Stimulated activated naive CD8-positive, alpha-beta T cell treated with anti-CD3 and anti-CD28 coated beads, Interleukin-15, Interleukin-2, amounts not matched to agents 100 U/mL and 50 U/mL, for 24 hours (primary cell): ENCODE results near the gene MAN2A1.
A peak's percentile ranks its signal among the peaks of the same experiment; 100 is the strongest.

Experiments used
- ATAC-seq: fragments of 150-1000 bp; cut with Tn5 transposase; one replicate; pipeline ENCODE4 v1.10.0; 2021
- DNase-seq: peaks from one replicate; pipeline ENCODE4 v3.0.0; 2021

Gene MAN2A1

GRCh38 chr5:109689740-109690241, at the start of gene MAN2A1:
TSS of gene MAN2A1 (plus strand) at chr5:109689927. CDS start at chr5:109690418, 491 bp downstream.
- DNase-seq (peak; percentile 75), ATAC-seq (peak; percentile 51)

- ATAC-seq (no peak), DNase-seq (no peak)
Observed at GRCh38 chr5:109640976-109641375, 48.8 kb upstream of the MAN2A1 start.

GRCh38 chr5:109643791-109644350, 45.9 kb upstream of the MAN2A1 start:
- ATAC-seq (no peak), DNase-seq (no peak)

- ATAC-seq = no peak
- no peak for DNase-seq
Observed at GRCh38 chr5:109644829-109645228, 44.9 kb upstream of the MAN2A1 start.

DNA sequence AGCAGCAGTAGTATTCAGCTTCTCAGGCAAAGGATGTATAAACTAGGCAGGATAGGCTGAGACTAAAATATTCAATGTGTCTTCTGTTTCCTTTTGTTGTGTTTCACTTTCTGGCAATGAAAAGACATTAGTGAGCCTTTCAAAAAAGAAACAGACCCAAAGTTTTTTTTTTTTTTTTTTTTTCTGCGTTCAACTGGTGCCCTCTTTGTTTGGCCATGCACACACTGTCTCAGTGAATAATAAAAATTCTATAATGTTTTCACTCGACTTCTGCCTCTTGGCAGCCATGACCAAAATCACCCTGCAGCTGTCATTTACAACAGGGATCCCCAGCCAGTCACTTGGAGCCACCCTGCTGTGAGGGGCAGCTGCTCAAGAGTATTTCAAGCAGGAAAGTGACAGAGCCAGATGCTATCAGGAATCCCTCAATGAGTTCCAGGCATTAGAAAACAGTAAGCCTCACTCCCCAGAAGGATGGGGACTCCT, 44.0 kb upstream of the MAN2A1 start:
- DNase-seq = no peak

DNA sequence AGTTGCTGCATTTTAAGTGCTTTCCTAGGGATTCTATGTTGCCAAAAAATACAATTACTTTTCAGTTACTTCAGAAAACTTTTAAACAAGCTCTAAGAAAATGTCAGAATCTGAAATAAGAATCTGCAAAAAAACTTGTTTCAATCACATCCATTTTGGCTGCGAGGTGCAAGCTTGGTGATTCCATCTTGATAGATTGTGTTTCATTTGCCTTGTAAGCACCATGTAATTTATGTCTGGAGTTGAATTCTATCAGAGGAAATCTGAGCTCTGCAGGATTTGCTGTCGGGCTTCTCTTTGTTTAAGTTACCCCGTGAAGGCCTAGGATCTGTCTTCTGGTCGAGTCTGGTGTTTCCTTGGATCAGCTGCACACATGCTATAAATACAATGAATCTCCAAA, 40.4 kb upstream of the MAN2A1 start:
- no peak for DNase-seq
- no peak for ATAC-seq

More for the DNA sequence above, 44.0 kb upstream of the MAN2A1 start:
- ATAC-seq = no peak

- no peak for DNase-seq
- no peak for ATAC-seq
Observed at GRCh38 chr5:109650493-109650892, 39.2 kb upstream of the MAN2A1 start.

DNA sequence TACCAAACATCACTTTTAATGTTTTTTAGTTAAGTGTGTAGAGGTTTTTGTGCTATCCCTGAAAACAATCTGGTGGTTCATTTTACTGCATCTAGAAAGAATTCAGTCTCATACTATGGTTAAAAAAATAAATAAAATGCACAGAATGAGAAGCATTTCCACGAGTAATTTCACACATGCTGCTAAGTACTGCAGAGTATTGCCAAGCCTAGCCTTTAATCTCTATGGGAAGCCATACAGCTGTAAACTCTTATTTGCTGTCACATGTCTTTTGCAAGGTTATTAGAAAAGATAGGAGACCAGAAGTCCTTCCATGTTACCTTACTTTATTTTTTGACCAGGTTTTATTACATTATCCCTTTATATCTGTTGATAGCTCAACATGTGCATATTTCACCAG, 37.6 kb upstream of the MAN2A1 start:
- no peak for ATAC-seq
- no peak for DNase-seq

DNA sequence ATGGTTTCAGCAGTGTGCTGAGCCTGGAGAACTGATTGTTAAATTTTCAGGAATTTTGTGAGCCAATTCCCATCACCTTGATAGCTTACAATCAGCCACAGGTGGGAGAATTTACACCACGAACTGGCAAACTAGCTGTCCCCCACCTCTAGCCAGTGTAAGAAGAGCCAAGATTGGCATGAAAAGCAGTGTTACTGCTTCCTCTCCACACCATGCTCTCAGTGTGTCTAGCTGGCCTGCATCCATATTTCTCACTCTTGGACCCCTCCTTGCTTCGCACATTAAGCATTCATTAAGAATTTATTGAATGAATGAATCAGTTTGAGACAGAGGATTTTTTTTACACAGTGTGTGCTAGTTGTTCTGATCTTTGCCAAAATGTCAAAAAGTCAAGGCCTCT, 36.7 kb upstream of the MAN2A1 start:
- ATAC-seq (no peak), DNase-seq (no peak)

DNA sequence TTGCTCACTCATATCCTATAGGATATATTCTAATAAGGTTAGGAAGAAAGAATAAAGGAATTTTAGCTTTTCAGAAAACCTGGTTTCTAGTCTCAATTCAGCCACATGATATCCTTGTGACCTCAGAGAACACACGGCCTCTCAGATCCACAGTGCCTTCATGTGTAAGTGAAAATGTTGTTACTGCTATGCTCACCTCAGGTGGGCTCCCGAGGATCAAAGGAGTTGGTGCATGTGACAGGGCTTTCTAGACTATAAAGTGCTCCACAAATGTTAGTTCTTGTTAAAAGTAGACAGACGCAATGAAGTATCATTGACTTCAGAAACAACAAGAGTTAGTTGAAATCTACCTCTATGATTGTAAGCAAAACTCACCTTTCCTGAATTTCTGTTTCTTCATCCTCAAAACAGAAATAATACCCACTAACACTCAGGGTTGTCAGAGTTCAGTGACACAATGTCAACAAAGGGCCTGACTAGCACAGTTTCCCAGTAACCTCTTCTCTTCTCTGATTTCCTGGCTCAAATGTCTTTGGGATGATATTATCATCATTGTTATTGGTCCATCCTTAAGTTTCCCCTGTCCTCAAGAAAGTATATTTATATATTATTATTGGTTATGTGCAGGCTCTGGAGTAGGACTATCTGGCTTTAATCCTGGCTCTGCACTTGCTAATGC, 36.0 kb upstream of the MAN2A1 start:
- DNase-seq (no peak), ATAC-seq (no peak)

DNA sequence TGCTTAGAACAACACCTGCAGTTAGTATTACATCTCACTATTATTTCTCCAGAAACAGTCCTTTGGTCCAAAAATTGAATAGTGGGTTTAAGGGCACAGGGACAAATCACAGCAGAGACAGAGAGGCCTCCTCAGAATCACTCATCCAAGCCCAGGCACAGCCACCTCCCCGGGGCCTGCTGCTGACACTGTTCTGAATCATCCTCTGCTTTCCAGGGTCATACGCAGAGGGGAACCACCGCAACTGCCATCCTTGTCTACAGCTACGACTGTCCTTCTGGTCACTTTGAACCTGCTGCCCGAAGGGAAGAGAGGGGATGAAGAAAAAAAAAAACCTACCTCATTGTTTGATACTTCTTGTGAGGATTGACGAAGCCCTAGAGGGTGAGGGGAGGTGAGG, 35.3 kb upstream of the MAN2A1 start:
- DNase-seq (peak; percentile 42), ATAC-seq (peak; percentile 94)

DNA sequence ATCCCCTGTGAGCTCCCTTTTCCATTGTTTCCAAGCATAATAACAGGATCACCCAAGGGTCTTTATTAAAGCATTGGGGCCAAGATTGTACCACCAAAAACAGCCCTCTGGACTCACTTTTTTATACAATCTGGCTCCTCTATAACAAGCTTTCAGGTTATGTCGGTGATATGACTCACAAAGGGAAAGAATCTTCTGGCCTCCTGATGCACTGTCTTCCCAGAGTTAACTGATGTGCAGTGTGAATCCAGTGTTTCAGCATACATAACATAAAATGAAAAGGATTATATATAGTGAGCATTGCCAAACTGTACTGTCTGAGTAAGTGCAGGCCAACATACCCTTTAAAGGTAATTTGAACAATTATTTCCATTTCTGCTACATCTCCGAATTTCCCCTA, 33.9 kb upstream of the MAN2A1 start:
- ATAC-seq = no peak
- DNase-seq = no peak

DNA sequence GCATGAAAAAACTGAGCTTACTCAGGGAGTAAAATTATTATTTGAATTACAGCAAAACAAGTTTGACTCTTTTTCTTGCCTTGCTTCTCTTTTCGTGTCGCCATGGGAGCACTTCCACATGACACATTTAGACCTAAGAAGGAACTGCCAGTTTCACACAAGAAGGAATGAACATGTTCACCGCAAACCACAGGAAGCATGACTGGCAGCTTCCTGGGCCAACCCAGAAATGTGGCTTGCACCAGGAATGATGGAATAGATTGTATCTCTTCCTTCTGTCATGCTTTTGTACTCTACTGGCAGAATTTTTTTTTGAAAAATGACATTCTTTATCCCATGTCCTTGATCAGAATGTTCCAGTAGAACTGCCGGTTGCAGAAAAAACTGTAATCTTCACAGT, 32.9 kb upstream of the MAN2A1 start:
- peak; percentile 49 for DNase-seq
- ATAC-seq = peak; percentile 53

GRCh38 chr5:109659901-109660300, 29.8 kb upstream of the MAN2A1 start:
- DNase-seq (no peak), ATAC-seq (no peak)

DNA sequence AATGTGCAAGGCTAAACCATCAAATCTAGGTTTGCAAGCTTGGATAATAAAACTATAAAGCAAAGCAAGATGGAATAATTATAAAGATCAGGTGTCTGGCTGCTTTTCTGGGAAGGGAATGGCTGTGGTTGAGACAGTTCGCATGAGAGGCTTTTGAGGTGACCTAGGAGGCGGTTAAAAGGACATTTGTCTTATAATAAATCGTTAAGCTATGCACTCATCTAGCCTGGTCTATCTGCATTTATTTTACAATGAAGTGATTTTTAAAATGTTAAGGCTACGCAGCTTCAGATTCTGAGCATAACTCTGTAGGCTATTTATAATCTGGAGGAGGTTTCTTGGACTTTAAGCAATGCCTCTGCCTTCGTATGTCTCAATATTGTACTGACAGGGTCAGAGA, 29.4 kb upstream of the MAN2A1 start:
- ATAC-seq = no peak
- DNase-seq = no peak

DNA sequence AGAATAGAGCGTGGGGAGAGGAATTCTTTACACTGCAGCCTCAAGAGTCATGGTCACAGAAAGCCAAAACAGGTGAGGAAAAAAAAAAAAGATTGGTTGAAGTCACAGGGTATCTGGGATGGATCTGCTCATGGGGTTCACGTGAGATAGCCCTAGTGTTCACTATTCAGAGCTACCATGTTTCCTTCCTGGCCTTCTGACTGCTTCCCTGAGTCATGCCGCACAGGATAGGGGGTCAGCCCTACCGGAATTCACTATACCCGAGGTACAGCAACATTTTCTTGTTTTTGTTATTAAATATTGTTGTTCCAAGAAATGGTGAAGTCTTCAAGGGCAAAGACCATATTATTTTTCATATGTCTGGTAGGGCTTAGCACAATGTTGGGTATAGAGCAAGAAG, 21.5 kb upstream of the MAN2A1 start:
- ATAC-seq (no peak), DNase-seq (no peak)

DNA sequence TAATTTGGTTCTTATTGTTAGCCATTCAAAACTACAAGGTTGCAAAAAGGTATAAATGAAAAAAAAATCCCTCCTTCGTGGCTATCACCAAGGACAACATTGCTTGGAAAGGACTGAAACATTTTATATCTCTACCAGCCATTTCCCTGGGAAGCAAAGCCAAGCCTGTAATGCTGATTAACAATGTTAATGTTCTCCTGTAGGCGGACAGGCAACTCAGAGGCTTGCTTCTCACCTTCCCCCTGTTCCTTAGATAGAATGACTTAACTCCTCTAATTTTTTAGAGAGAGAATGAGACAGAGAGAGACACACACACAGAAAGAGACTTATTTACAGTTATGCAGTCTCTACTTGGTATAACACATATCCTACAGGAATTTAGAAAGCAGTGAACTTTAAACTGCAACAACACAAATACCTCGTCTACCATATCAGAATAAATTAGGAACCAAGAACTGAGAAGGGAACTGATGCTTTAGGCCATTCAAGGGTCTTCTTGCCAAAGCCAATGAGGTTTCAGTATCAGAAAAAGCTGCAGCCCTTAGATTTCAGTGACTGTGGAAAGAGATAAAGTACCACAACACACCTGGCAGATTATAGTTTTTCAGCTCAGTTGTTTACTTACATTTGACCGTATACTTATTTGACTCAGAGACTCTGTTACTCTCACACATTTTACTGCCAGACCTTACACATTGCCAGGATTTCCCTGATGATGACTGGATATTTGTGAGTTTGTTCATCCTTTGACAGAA, 20.9 kb upstream of the MAN2A1 start:
- DNase-seq (no peak), ATAC-seq (no peak)

- no peak for ATAC-seq
Observed at GRCh38 chr5:109669991-109670706, 19.6 kb upstream of the MAN2A1 start.

GRCh38 chr5:109671136-109671535, 18.6 kb upstream of the MAN2A1 start:
- DNase-seq (no peak), ATAC-seq (no peak)

More at GRCh38 chr5:109669991-109670706, 19.6 kb upstream of the MAN2A1 start:
- DNase-seq = no peak

DNA sequence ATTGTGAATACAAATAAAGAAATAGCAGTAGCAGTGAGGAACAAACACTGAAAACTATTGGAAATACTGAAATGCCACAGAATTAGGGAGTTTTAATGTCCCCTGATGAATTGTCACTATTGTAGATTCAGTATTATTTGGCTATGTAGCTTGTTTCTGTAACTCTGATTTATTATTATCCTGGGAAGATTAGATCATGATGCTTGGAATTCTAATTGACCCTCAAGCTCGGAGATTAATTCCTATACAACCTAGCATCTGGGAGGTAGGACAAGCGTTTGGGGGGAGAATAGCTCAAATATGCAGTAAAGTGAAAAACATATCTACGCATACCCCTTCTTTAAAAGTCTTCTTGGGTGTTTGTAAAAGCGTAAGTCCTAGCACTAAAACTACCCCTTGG, 15.1 kb upstream of the MAN2A1 start:
- ATAC-seq (no peak), DNase-seq (no peak)

DNA sequence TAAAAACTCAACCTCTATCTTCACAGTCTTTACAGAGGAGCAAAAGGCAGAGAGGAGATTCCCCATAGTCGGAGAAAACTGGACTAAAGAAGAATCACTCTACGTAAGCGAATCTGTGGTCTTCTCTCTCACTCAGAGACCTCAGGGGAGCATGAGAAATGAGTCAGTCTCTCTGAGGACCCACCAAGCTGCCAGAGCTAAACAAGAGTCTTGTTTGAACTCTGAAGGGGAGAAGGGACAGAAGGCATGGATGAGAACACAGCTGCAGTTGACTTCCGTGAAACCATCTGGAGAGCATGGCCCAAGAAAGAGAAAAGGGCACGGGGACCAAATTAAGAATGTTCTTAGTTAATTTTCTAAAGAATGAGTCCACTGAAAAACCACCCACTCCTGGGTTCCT, 12.8 kb upstream of the MAN2A1 start:
- ATAC-seq = no peak
- DNase-seq = no peak

DNA sequence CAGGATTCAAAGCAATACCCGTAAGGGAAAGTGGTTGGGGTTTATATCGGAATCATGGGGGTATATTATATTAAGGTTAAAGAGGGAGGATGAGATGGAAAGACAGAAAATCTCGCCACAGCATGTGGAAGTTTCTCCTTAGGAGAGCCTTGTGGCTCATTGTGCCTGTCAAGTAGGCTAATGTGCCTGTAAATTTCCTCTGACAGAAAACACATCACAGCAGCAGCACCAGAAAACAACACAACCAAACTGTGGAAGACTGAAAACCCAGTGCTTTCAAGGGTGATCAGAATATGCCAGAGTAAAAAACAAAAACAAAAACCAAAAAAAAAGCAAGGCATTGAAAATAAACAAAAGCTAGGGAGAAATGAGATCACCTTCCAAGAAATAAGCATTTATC, 11.3 kb upstream of the MAN2A1 start:
- DNase-seq (no peak), ATAC-seq (no peak)

- ATAC-seq (no peak), DNase-seq (no peak)
Observed at GRCh38 chr5:109681763-109682162, 8.0 kb upstream of the MAN2A1 start.
